BE2C (cell line): ENCODE data around the gene CLEC1A.

ENCODE experiments used
- DNase-seq: peaks from one replicate; pipeline ENCODE4 v3.0.0-alpha.2; 2020
- H3K27me3 ChIP-seq: fragments of 250-450 bp; sonication (Bioruptor Pico); 2 replicates; pipeline ENCODE4 v1.5.1; 2020; ENCODE audit warnings: mild to moderate bottlenecking
- H3K36me3 ChIP-seq: fragments of 250-450 bp; sonication (Bioruptor Pico); 2 replicates; pipeline ENCODE4 v1.5.1; 2020; ENCODE audit warnings: mild to moderate bottlenecking
- H3K4me1 ChIP-seq: fragments of 250-450 bp; sonication (Bioruptor Pico); 2 replicates; pipeline ENCODE4 v1.5.1; 2020
- H3K4me3 ChIP-seq: 2 replicates; pipeline ENCODE4 v1.5.1; 2011; ENCODE audit warnings: low read depth, low read length
- H3K9me3 ChIP-seq: fragments of 250-450 bp; sonication (Bioruptor Pico); 2 replicates; pipeline ENCODE4 v1.5.1; 2020
- CTCF ChIP-seq: IDR thresholded peaks from 2 replicates; pipeline ENCODE4 v1.5.1; 2012; ENCODE audit warnings: mild to moderate bottlenecking, low read depth, low read length

The CLEC1A gene

GRCh38 chr12:10132850-10133370, 34.1 kb upstream of the CLEC1A start:
- H3K27me3 ChIP-seq = peaks cover 8% of the 10 kb centered on the region
- H3K4me3 ChIP-seq = no peak overlapping the region
- no peak for TF ChIP-seq CTCF
- DNase-seq = no peak
- H3K36me3 ChIP-seq = no peaks in the 10 kb centered on the region
- H3K9me3 ChIP-seq = no peaks in the 10 kb centered on the region
- H3K4me1 ChIP-seq = no peaks in the 10 kb centered on the region

DNA sequence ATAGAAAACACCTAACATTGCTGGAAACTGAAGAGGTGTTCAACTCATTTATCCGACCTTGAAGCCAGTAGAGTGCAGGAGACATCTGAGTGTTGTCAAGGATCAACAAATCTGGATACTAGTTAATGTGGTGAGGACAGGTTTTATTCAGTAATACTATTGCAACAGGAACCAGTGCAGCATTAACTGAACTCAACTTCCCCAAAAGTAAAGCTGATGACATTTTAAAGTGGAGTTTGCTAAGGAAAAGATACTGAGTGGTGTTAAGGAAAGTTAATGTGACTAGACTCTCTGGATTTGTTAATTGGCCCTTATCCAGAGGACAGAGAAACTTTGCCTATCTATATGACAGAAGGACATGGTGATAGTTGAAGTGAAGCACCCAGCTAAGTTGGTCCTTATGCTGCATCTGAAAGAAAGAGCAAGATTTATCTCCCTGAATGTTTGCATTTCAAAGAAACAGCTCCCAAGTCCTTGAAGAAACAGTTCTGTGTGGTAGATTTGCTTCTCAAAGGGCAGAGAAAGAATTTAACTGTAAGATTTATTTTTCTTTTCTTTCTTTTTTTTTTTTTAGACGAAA, 32.4 kb upstream of the CLEC1A start:
- TF ChIP-seq CTCF = no peak
- no peak for DNase-seq
- Histone ChIP-seq H3K27me3 (peaks cover 8% of the 10 kb centered on the region), H3K36me3 (no peaks in the 10 kb centered on the region), H3K4me1 (no peaks in the 10 kb centered on the region), H3K9me3 (no peaks in the 10 kb centered on the region), H3K4me3 (no peak overlapping the region)

- peaks cover 8% of the 10 kb centered on the region for H3K27me3 ChIP-seq
- DNase-seq = no peak
- no peaks in the 10 kb centered on the region for H3K4me1 ChIP-seq
- H3K9me3 ChIP-seq = no peaks in the 10 kb centered on the region
- no peak within 1 kb of the TSS for H3K4me3 ChIP-seq
- no peaks in the 10 kb centered on the region for H3K36me3 ChIP-seq
- TF ChIP-seq CTCF = no peak
These were observed 31.3 kb upstream of the CLEC1A start, which contains the start of gene CLEC7A for GRCh38 chr12:10130042-10130441. Gene CLEC7A (minus strand): TSS chr12:10130199. CDS start chr12:10130082, 117 bp downstream.

DNA sequence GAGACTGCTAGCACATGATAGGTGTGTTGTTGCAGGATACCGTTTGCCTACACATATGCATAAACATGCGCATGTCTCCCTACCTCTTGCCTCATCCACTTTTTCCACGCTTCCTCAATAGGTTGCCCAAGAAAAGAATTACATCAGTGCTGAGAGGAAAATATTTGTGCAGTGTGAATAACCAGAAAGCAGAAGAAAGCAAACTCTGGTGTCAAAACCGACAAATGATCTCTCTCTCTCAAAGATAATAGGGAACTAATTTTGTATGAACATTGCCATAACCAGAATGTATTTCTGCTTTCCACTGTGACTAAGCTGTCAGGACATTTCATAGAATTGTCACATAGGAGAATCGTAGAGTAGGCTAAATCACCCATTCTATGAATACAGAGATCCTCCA, 29.9 kb upstream of the CLEC1A start:
- TF ChIP-seq CTCF = no peak
- H3K27me3 ChIP-seq = peaks cover 8% of the 10 kb centered on the region
- DNase-seq = no peak
- H3K9me3 ChIP-seq = no peaks in the 10 kb centered on the region
- H3K4me1 ChIP-seq = no peaks in the 10 kb centered on the region
- H3K4me3 ChIP-seq = no peak overlapping the region
- no peaks in the 10 kb centered on the region for H3K36me3 ChIP-seq

DNA sequence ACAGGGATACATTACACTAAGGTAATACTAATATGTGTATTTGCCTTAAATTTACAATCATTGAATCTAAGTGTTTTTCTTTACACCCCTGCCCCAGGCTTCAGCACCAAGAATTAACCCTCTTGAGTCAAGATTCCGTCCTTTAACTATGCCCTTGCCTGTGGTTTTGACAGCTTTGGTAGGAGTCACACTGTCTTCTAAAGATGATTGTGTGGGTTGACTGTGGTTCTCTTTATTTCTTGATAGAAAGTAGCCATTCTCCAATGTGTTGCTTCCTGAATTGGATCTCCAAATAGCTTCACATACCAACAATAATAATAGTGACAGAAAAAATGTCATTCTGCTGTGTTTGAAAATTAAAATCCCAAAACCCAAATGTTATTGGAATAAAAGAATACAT, 27.6 kb upstream of the CLEC1A start:
- no peaks in the 10 kb centered on the region for H3K36me3 ChIP-seq
- no peak overlapping the region for H3K4me3 ChIP-seq
- H3K4me1 ChIP-seq = no peaks in the 10 kb centered on the region
- TF ChIP-seq CTCF = no peak
- no peaks in the 10 kb centered on the region for H3K9me3 ChIP-seq
- DNase-seq = no peak
- H3K27me3 ChIP-seq = peaks cover 4% of the 10 kb centered on the region

GRCh38 chr12:10122689-10123088, 23.9 kb upstream of the CLEC1A start:
- Histone ChIP-seq H3K4me1 (no peaks in the 10 kb centered on the region), H3K4me3 (no peak overlapping the region), H3K9me3 (no peaks in the 10 kb centered on the region), H3K36me3 (no peaks in the 10 kb centered on the region), H3K27me3 (0 out of 2 replicates have a peak, but pooled peaks cover under 1% of the 10 kb centered on the region)
- no peak for TF ChIP-seq CTCF
- DNase-seq = no peak
